GM03348 (cell line): ENCODE data around the gene NIPSNAP2.
A peak's percentile ranks its signal among the peaks of the same experiment; 100 is the strongest.
"Not testable (repeated sequence)": the region's sequence is repeated elsewhere in the genome, so short reads cannot be mapped to it uniquely, and the experiment has no call there.

ENCODE experiments used
- DNase-seq: peaks from one replicate; pipeline ENCODE4 v3.0.0; 2012; ENCODE audit warnings: low spot score

Gene NIPSNAP2

GRCh38 chr7:55964261-55965099, at the start of gene NIPSNAP2:
TSS of gene NIPSNAP2 (plus strand) at chr7:55964585. CDS start at chr7:55964610, 25 bp downstream.
- peak; percentile 96 for DNase-seq

- DNase-seq = no peak
These were observed 46.6 kb upstream of the NIPSNAP2 start for GRCh38 chr7:55917771-55918170.

DNA sequence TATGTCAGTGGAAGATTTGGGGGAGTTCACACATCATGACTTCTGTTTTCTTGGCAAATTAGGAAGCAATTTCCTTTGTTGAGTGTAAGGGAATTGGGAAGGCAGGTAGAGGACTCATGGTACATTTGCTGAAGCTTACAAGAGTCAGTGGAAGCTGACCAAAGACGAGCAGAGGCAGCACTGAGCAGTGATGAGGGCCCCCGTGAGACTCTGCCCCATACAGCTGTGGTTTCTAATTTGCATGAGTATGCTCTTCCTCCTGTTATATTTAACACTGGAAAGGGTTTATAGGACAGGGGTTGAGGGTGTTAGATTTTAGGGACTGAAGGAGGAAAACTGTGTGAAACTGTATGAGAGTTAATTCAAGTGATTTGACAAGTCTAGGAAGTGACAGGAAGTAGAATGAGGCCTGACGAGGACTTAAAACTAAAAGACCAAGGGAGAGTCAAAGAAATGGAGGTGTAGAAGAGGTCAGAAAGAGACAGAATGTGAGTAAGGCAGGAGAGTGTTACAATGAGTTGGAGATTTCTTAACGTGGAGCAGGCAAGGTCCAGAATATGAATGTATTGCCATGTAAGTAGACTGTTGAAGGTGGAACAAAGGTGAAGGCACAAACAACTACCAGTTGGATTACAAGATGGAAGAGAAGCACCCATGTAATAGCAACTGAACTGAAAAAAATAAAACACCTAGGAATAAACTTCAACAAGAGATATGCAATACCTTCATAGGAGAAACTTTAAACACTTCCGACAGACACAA, 36.2 kb upstream of the NIPSNAP2 start:
- no peak for DNase-seq

- no peak for DNase-seq
These were observed 32.8 kb upstream of the NIPSNAP2 start for GRCh38 chr7:55931421-55932151.

GRCh38 chr7:55939514-55940123, 24.8 kb upstream of the NIPSNAP2 start:
- no peak for DNase-seq

DNA sequence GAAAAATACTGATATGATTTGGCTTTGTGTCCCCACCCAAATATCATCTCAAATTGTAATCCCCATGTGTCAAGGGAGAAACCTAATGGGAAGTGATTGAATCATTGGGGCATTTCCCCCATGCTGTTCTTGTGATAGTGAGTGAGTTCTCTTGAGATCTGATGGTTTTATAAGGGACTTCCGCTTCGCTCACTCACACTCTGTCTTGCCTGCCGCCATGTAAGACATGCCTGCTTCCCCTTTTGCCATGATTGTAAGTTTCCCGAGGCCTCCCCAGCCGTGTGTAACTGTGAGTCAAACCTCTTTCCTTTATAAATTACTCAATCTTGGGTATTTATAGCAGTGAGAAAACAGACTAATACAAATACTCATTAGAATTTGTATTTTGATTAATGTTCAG, 17.8 kb upstream of the NIPSNAP2 start:
- DNase-seq = no peak

DNA sequence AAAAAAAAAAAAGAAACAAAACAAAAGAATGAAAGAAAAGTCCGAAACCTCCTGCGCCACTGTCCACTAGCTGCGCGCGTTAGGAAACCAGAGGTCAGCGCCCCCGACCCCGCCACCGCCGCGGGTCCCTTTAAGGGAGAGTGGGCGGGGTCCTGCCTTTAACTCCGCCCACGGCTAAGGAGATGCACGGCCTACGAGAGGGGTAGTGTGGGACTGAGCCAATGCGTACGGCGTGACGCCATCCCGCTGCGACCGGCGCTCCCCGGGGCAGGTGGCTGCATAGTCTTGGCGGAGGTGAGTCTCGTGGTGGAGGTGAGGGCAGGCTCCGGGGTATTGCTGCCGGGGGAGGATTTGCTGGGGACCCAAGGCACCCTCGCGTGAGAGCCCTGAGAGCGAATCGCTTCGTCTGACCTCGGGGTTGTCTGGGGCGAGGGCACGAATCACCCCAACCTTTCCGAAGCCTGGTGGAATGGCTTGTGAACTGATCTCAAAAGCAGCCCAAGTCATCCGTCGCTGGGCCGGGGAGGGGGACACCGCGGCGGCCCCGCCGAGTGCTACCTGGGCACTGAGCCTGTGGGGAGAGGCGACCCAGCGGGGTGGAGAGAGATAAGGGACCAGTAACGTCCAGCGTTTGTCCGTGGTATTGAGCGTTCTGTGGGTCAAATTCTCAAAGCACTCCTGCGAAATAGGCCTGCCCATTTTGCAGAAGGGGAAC, 12.6 kb upstream of the NIPSNAP2 start, which contains the start of gene MRPS17:
Gene MRPS17, plus strand, starts transcription at position 241 of the 715 bp plus-strand sequence. CDS start 1,319 bp downstream, outside the sequence.
- peak; percentile 97 for DNase-seq

DNA sequence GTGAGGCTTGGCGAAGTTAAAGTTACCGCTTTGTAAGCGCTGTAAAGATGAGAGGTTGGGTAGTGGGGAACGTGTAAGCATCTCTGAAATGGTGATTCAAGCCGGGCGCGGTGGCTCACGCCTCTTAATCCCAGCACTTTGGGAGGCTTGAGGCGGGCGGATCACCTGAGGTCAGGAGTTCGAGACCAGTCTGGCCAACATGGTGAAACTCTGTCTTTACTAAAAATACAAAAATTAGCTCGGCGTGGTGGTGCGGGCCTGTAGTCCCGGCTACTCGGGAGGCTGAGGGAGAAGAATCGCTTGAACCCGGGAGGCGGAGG, 12.1 kb upstream of the NIPSNAP2 start:
- DNase-seq = not testable (repeated sequence)

GRCh38 chr7:55953707-55954475, 10.5 kb upstream of the NIPSNAP2 start:
- no peak for DNase-seq

GRCh38 chr7:55957190-55957589, 7.2 kb upstream of the NIPSNAP2 start:
- no peak for DNase-seq

DNA sequence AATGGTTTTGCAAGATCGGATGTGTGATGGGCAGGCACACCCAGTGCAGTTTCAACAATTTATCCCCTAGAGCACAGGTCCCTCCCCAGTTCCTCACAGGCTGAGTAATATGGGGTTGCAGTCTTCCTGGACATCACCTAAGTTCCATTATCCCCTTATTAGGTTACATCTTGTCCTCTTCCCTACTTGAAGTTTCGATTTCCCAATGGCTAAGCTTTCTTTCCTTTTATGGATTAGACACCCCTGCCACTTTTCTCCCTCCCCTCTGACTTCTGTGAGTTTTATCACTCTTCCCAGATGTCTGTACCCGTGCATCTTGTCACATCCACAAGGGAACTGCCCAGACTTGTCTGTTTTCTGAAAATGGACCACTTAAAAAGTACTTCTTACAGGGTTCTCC, 2.4 kb upstream of the NIPSNAP2 start:
- no peak for DNase-seq

- DNase-seq = no peak
These were observed 709 bp upstream of the NIPSNAP2 start for GRCh38 chr7:55963584-55964168.

DNA sequence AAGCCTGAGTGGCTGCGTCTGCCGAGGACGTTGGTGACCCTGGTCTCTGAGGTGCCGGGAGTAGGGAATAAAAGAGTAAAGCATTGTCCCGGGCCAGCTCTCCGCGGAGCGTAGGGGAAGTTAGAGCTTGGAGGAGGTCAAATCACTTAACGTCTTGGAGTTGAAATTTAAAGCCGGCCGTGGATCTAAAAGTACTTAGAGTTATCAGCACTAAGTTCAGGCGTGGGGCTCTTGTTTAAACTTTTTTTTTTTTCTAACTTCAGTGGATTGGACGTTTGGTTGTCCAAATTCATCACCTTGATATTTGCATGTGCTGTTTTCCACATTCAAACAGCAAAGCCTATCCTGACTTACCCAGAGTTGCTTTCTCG, 700 bp downstream of the NIPSNAP2 start:
- no peak for DNase-seq

GRCh38 chr7:55965805-55966421, 1.5 kb downstream of the NIPSNAP2 start:
- peak; percentile 34 for DNase-seq

DNA sequence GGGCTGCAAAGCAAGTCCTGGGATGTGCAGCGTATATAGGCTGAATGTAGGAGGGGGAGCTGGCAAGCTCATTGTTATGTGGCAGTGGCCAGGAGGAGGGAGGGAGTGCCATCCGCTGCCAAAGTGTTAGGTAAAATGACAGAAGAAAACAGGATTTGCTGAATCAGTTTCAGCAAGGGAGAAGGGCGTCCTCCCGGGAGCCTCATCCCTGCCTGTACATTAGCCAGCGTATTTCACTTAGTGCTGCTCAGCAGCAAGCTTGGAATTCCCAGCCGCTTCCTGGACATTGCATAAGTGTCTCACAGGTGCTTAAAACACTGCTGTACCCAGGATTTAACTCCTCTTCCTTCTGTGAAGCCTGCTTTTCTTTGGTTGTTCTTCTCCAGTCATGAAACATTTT, 2.5 kb downstream of the NIPSNAP2 start:
- DNase-seq = no peak

GRCh38 chr7:55969391-55969790, 5.0 kb downstream of the NIPSNAP2 start:
- no peak for DNase-seq

- DNase-seq = no peak
These were observed 6.2 kb downstream of the NIPSNAP2 start for GRCh38 chr7:55970561-55970960.

GRCh38 chr7:55970978-55971377, 6.6 kb downstream of the NIPSNAP2 start:
- no peak for DNase-seq

DNA sequence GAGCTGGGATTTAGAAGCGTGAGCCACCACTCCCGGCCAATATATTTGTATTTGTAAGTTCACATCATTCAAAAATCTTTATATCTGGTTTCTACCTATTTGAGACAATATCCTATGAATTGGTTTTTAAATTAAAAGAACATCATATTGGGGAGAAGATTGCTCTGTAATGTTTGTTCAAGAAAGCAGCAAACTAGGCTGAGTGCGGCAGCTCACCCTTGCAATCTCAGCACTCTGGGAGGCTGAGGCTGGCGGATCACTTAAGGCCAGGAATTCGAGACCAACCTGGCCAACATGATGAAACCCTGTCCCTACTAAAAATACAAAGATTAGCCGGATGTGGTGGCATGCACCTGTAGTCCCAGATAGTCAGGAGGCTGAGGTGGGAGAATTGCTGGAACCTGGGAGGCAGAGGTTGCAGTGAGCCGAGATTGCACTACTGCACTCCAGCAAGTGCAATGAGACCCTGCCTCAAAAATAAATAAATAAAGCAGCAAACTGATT, 9.4 kb downstream of the NIPSNAP2 start:
- DNase-seq = no peak
